ENCODE results near the gene SULF2.
"Not testable (repeated sequence)": the region's sequence is repeated elsewhere in the genome, so short reads cannot be mapped to it uniquely, and the experiment has no call there.

The SULF2 gene

GRCh38 chr20:47810721-47811347, 25.6 kb upstream of the SULF2 start:
- no peak for TF ChIP-seq CTCF (IDR thresholded peaks at IDR 0.05; ENCODE audit: insufficient read depth, missing control alignments)
- peak; percentile 28 for DNase-seq (ENCODE audit: insufficient read length, low spot score)
- FAIRE-seq = no peak

DNA sequence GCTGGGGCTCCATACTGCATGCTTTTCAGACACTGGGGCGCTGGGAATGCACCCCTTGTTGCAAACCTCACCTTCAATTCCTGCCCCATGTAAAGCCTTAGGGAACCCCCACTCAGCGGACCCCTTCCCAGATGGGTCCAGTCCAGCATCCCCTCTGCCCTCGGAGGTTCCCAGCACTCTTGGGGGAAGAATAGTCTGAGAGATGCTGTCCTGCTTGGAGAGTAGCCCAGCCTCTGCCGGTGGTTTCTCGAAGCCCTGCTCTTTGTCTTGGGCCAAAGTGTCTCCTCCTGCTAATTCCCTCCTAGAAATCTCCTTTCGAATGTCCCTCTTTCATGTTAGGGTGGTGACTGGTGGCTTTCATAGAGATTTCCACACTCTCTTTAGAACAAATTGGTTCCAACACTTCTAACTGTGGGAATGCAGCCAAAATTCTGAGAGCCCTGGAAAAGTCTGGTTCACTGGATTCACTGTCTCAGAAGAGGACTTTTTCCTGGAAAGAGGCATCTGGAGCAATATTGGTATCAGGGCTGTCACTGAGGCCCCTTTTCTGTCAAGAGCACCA, 24.9 kb upstream of the SULF2 start:
- no peak for TF ChIP-seq CTCF (IDR thresholded peaks at IDR 0.05; ENCODE audit: insufficient read depth, missing control alignments)
- FAIRE-seq = no peak
- DNase-seq (ENCODE audit: insufficient read length, low spot score) = no peak

DNA sequence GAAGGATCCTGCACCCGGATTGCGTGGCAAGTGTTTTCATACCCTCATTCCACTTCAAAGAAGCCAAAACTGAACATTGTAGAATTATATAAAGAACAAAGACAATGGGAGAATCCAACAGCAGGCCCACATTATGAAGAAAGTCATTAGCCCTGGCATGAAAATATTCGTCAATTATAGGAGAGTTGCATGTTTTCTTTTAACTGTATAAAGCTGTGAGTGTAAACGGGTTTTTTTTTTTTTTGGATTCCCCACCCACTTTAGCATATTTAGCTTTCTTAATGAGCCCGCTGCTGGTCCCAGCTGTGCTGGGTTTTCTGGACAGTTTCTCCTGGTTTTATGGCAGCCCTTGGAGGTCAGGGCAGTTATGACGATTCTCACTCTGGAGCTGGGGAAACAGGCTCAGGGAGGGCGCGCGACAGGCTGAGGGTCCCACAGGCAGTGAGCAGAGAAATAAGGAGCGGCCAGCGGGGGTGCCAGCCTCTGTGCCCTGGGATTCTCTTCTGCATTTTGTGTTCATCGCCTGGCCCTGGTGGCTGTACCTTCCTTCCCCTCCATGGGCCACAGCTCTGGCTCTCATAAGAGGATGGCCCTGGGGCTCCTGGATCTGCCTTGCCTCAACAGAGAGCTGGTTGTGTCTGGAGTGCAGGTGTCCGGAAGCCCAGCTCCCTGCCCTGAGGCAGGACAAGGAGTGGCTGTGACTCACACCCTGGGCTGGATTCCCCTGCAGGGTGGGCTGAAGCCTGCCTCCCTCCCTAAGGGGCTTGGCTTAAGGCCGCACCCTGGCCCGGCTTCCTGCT, 24.1 kb upstream of the SULF2 start:
- no peak for TF ChIP-seq CTCF (IDR thresholded peaks at IDR 0.05; ENCODE audit: insufficient read depth, missing control alignments)
- DNase-seq (ENCODE audit: insufficient read length, low spot score) (no peak), FAIRE-seq (no peak)

DNA sequence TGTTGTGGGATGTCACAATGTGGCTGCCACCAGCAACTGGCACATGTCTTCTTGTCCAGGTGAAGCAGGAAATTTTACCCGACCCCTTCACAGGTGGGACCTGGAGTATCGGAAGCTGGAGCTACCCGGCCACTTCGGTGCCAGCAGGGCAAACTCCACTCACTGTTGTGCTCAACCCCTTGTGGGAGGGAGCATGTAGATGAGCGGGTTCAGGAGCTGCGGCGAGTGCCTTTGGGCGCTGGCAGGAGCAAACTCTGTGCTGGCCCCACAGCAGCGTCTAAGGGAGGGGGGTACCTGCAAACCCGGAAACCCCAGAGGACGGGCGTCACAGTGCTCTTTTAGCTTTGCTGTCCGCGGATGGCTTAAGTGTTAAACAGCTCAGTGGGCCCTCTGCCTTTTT, 20.7 kb upstream of the SULF2 start:
- DNase-seq (ENCODE audit: insufficient read length, low spot score) = no peak
- TF ChIP-seq CTCF (IDR thresholded peaks at IDR 0.05; ENCODE audit: insufficient read depth, missing control alignments) = no peak
- no peak for FAIRE-seq

- not testable (repeated sequence) for FAIRE-seq
Observed at GRCh38 chr20:47804972-47805371, 19.7 kb upstream of the SULF2 start.

DNA sequence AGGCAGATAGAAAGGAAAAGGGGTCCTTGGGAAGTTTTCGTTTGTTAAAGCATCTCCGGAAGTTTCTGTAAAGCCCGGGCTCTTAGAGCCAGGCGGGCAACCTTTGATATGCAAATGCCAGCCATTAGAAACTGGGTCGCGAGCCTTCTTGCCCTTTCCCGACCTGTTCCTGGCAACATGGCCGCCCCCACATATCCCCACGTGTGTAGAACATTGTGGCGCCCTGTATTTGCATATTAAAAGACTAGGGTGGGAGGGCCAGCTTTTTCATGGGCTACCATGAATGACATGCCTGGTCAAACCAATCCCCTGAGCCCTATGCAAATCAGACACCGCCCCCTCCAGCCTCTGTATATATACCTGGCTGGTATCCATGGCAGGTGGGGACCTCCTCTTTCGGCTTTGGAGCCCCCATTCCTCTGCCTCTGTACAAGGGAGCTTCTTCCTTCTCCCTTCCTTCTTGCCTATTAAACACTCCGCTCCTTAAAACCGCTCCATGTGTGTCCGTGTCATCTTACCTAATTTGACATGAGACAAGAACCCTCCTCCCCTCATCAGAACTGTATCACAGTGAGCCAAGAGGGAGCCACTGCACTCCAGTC, 19.0 kb upstream of the SULF2 start:
- DNase-seq (ENCODE audit: insufficient read length, low spot score); FAIRE-seq: not testable (repeated sequence)

More at GRCh38 chr20:47804972-47805371, 19.7 kb upstream of the SULF2 start:
- not testable (repeated sequence) for DNase-seq (ENCODE audit: insufficient read length, low spot score)

- no peak for TF ChIP-seq CTCF (IDR thresholded peaks at IDR 0.05; ENCODE audit: insufficient read depth, missing control alignments)
- no peak for DNase-seq (ENCODE audit: insufficient read length, low spot score)
- no peak for FAIRE-seq
Observed at GRCh38 chr20:47802975-47803374, 17.7 kb upstream of the SULF2 start.
